Measurements from ENCODE around the gene ELANE.
"Not testable (repeated sequence)": the region's sequence is repeated elsewhere in the genome, so short reads cannot be mapped to it uniquely, and the experiment has no call there.

ELANE gene

DNA sequence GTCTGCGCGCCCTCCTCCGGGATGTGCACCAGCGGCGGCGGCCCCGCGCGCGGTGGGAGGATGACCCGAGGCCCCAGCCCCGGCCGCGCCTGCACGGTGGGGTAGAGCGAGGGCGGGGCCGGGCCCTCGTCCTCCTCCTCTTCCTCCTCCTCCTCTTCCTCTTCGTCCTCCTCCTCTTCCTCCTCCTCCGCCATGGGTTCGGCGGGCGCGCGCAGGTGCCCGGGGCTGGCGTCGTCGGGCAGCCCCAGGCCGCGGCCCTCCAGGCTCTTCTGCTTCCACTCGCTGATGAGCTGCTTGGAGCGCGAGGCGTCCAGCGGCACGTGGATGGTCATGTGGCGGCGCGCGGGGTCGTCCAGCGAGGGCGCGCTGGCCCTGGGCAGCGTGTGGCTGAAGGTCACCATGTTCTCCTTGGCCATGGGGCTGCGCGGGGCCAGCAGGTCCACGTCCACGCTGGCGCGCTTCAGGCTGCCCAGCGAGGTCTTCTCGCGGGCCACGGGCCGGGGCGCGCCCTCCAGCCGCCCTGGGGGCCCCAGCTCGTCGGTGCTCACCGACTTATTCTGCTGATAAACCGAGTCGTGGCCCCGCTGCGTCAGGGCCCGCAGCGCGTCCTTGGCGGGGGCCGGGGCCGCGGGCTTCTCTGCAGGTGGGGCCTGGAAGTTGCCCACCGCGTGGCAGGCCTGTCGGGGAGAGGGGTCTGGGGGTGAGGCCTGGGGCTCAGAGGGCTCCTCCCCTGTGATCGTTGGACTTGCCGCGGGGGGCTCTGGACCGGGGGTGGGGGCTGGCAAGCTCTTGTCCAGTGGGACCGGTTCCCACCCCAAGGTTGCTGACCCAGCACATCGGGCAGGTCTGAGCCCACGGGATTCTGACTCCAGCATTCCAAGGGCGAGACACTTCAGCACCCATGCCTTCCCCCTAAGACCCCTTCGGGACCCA, 38.6 kb upstream of the ELANE start:
- in situ Hi-C loops (cut with MboI; ENCODE audit: low sequenced_read_pairs), result no loop called here

DNA sequence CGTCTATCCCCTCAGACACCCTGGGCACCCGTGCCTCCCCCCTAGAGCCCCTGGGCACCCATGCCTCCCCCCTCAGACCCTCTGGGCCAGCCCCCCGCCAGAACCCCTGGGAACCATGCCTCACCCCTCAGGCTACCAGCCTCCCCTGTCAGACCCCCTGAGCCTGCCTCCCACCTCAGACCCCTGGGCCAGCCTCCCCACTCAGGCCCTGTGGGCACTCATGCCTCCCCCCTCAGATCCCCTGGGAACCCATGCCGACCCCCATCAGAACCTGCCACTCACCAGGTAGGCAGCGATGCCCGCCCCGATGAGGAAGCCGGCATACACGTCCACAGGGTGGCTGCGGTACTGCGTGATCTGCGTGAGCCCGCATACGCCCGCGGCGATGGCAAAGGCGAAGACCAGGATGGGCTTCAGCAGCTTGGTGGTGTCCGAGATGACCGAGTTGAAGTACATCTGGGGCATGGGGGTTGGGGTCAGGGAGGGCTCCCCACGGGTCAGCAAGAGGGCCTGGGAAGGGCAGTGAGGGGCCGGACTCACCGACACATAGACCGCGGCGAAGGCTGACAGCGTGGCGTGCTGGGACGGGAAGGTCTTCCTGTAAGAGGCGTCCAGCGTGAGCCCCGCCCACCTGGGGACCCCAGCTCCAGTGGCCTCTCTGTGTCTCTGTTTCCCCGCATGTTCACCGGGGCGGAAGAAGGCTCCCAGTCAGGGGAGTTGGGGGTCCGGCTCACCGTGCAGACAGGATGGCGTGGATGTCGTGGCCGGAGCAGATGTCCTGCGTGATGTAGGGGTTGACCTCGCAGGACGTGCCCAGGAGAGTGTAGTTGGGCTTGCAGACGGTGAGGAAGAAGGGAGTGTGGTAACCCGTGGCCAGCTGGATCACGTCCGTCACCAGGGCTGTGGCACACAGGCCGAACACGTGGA, 37.7 kb upstream of the ELANE start:
- in situ Hi-C loops (cut with MboI; ENCODE audit: low sequenced_read_pairs), result no loop called here

- in situ Hi-C loops (cut with MboI; ENCODE audit: low sequenced_read_pairs), result no loop called here
These were observed 36.9 kb upstream of the ELANE start for GRCh38 chr19:815079-815774.

DNA sequence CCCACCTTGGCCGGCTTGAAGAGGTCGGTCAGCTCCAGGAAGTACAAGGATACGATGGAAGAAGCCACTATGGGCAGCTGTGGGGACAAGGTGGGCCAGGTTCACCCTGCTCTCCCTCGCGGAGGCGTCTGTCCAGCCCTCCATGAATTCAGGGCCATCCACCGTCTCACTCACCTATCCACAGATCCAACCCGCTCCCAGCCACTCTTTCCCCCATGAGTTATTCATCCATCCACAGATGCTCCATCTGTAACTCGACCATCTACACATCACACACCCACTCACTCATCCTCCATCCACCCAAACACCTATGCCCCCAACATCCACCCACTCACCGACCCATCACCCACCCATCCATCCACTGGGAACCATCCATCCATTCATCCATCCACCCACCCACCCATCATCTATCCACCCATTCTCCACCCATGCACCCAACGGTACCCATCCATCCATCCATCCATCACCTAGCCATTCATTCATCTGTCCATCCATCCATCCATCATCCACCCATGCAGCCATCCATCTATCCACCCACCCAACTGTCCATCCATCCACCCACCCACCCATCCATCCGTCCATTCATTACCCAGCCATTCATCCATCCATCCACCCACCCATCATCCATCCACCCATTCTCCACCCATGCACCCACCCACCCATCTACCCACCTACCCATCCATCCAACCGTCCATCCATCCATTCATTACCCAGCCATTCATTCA, 36.2 kb upstream of the ELANE start:
- in situ Hi-C loops (cut with MboI; ENCODE audit: low sequenced_read_pairs), result no loop called here

DNA sequence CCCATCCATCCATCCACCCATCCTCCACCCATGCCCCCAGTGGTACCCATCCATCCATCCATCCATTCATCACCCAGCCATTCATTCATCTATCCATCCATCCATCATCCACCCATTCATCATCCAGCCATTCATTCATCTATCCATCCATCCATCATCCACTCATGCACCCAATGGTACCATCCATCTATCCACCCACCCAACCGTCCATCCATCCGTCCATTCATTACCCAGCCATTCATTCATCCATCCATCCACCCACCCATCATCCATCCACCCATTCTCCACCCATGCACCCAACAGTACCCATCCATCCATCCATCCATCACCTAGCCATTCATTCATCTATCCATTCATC, 35.6 kb upstream of the ELANE start:
- in situ Hi-C loops (cut with MboI; ENCODE audit: low sequenced_read_pairs), result no loop called here

DNA sequence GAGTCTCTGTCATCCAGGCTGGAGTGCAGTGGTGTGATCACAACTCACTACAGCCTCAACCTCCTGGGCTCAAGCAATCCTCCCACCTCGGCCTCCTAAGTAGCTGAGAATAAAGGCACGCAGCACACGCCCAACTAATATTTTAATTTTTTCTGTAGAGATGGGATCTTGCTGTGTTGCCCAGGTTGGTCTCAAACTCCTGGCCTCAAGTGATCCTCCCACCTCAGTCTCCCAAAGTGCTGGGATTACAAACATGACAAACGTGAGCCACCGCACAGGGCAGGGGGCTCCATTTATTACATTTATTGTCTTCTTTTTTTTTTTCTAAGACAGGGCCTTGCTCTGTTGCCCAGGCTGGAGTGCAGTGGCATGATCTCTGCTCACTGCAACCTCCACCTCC, 31.9 kb upstream of the ELANE start:
- in situ Hi-C loops (cut with MboI; ENCODE audit: low sequenced_read_pairs), result not testable (repeated sequence)

DNA sequence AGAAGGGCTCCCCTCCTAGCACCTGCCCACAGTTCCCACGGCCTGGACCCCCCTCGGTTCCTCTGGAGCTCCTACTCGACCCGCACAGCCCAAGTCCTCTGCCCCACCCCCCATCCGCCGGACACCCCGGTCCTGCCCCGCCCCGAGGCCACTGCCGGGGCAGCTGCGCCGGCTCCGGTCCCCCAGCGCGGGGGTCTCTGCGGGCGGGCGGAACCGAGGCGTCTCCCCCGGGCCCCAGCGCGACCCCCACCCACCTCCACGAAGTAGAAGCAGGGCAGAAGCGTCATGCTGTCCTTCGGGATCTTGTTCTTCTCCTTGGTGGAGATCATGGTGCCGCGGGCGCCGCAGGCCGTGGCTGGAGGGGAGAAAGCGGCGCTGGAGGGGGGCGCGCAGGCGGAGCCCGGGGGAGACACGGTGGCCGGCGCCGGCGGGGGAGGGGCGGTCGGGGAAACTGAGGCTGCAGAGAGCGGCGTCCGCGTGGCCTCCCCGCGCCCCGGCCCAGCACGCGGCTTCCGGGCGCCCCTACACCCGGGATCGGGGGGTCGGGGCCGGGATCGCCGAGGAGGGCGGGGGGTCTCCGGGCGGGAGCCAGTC, 30.8 kb upstream of the ELANE start:
- in situ Hi-C loops (cut with MboI; ENCODE audit: low sequenced_read_pairs), result no loop called here

DNA sequence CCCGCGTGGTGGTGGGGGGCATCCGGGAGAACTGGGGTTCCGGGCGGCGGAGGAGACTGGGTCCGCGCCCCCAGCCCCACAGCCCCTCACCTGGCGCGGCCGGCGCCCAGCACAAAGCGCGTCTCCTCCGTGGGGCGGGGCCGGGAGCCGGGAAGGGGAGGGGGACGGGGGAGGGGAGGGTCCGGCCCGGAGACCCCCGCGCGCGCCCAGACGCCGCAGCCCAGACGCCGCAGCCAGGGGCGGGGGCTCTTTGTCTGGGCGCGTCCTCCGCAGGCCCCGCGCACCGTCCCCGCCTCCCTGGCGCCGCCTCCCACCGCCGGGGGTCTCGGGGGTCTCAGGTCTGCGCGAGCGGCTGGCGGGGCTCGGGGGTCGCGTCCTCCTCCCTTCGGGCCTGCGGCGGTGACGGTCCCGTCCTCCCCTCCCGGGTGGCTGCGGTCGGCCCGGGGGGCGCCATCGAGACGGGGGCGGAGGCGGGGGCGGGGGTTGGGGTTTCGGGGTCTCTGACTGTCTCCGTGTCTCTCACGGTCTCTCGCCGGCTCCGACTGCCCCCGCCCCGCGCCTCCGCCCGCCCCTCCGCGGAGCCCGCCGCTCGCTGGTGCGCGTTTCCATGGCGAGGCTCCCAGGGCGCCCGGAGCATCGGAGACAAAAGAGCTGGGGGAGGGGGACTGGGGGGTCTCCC, 30.1 kb upstream of the ELANE start, which contains the start of gene PLPPR3:
Gene PLPPR3, minus strand, starts transcription at position 131 of the 679 bp plus-strand sequence. CDS start 396 bp downstream, outside the sequence.
- in situ Hi-C loops (cut with MboI; ENCODE audit: low sequenced_read_pairs), result no loop called here

GRCh38 chr19:823565-824121, 28.5 kb upstream of the ELANE start:
- in situ Hi-C loops (cut with MboI; ENCODE audit: low sequenced_read_pairs), result no loop called here

DNA sequence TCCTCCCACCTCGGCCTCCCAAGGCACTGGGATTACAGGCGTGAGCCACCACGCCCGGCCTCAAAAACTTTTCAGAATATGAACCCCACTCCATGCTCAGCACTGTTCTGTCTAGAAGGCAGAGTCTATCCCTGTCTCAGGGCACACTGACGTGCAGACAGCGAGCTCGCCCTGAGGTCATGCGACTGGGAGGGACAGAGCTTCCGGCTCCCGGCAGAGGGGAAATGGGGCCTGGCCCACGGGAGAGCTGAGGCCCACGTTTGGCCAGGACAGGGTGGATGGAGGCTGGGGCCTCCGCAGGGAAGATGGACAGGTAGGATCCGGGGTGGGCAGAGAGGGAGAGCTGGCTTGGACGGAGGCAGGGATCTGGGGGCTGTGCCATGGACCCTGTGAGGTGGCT, 27.2 kb upstream of the ELANE start:
- in situ Hi-C loops (cut with MboI; ENCODE audit: low sequenced_read_pairs), result no loop called here

DNA sequence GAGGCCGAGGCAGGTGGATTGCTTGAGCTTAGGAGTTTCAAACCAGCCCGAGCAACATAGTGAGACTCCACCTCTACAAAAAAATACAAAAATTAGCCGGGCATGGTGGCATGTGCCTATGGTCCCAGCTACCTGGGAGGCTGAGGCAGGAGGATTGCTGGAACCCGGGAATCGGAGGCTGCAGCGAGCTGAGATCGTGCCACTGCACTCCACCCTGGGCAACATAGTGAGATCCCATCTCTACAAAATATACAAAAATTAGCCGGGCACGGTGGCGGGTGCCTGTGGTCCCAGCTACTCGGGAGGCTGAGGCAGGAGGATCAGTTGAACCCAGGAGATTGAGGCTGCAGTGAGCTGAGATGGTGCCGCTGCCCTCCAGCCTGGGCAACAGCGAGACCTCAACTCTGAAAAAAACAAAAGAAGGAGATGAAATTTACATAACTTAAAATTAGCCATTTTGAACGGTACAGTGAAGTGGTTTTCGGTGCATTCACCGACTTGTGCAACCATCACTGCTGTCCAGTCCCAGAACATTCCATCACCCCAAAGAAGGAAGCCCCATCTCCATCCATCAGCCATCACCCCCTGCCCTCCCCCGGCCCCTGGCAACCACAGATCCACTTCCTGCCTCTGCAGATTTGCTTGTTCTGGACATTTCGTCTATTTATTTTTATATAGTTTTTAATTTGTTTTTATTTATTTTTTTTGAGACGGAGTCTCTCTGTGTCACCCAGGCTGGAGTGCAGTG, 26.0 kb upstream of the ELANE start:
- in situ Hi-C loops (cut with MboI; ENCODE audit: low sequenced_read_pairs), result no loop called here

- in situ Hi-C loops (cut with MboI; ENCODE audit: low sequenced_read_pairs), result no loop called here
These were observed 24.8 kb upstream of the ELANE start for GRCh38 chr19:827314-827709.

DNA sequence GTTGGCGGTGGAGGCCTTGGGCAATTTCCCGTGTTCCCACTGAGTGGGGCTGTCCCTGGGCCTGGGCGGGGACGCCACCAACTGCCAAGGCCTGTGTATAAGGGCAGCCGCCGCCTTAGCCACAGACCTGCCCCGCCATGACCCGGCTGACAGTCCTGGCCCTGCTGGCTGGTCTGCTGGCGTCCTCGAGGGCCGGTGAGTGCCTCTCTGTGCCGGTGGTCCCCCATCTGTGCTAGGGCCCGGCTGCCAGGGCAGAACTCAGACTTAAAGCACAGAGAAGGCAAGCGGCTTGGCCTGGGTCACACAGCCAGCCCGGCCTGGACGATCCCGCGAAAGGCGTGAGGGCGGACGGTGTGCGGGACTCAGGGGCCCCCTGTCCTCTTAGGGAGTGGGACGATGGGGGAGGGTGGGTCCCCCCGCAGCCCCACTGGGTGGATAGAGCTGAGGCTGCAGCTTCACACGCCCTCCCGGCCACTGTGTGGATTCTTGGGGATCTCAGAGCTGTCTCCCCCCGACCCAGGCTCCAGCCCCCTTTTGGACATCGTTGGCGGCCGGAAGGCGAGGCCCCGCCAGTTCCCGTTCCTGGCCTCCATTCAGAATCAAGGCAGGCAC, 24.3 kb upstream of the ELANE start, which contains the start of gene AZU1:
Gene AZU1, plus strand, starts transcription at position 128 of the 612 bp plus-strand sequence. Its CDS starts 10 bp downstream, at position 138.
- in situ Hi-C loops (cut with MboI; ENCODE audit: low sequenced_read_pairs), result no loop called here

- in situ Hi-C loops (cut with MboI; ENCODE audit: low sequenced_read_pairs), result no loop called here
These were observed 22.9 kb upstream of the ELANE start for GRCh38 chr19:829129-829758.

DNA sequence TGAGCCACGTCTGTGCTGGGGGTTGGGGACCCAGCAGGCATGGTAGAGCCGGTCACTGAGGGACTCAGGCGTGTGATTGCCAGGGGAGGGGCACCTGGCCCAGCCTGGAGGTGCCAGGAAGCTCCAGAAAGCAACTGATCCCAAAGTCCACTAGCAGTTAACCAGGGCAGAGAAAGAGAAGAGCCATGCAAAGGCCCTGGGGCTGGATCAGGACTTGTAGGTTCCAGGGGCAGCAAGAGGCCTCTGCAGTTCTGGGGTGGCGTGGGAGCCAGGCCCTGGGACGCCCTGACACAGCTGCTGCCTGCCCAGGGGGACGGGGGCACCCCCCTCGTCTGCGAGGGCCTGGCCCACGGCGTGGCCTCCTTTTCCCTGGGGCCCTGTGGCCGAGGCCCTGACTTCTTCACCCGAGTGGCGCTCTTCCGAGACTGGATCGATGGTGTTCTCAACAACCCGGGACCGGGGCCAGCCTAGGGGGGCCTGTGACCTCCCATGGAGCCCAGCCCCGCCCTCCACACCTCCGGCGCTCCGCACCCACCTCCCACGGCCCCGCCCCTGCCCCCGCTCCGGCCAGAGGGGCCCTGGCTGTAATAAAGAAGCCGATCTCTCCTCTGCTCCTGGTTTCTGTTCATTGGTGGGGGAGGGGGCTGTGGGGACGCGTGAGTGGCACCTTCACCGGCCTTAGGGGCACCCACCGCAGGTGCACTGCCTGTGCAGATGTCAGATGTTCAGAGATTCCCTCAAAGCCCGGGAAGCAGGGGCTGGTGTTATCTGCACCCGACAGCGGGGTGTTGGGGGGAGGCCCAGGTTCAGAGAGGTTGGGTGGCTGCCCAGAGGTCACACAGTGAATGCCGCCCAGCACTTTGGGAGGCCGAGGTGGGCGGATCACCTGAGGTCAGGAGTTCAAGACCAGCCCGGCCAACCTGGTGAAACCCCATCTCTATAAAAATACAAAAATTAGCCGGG, 20.4 kb upstream of the ELANE start:
- in situ Hi-C loops (cut with MboI; ENCODE audit: low sequenced_read_pairs), result no loop called here

- in situ Hi-C loops (cut with MboI; ENCODE audit: low sequenced_read_pairs), result no loop called here
These were observed 17.9 kb upstream of the ELANE start for GRCh38 chr19:834216-834615.
